Ovary (tissue), 3 donors: Measurements from ENCODE around the gene NIPA2.

Source experiments
- POLR2A ChIP-seq: fragments of 450-650 bp; IDR thresholded peaks from one replicate; pipeline ENCODE4 v1.6.1; 2017; ENCODE audit warnings: antibody characterized with exemption, mild to moderate bottlenecking, moderate library complexity
- TF ChIP-seq, protein P1 (sequence below), 3 donors: fragments of 450-650 bp in 2 of 3; fragments of 200-600 bp in 1 of 3; IDR thresholded peaks; one replicate each; pipeline versions ENCODE4 v1.5.1 to v1.8.0; 2016 to 2022; ENCODE audit warnings: antibody characterized with exemption in 3 of 3, mild to moderate bottlenecking in 1 of 3
- donor health status: DM: no; HTN: no; CAD: no.

- TF ChIP-seq, protein P1, sequence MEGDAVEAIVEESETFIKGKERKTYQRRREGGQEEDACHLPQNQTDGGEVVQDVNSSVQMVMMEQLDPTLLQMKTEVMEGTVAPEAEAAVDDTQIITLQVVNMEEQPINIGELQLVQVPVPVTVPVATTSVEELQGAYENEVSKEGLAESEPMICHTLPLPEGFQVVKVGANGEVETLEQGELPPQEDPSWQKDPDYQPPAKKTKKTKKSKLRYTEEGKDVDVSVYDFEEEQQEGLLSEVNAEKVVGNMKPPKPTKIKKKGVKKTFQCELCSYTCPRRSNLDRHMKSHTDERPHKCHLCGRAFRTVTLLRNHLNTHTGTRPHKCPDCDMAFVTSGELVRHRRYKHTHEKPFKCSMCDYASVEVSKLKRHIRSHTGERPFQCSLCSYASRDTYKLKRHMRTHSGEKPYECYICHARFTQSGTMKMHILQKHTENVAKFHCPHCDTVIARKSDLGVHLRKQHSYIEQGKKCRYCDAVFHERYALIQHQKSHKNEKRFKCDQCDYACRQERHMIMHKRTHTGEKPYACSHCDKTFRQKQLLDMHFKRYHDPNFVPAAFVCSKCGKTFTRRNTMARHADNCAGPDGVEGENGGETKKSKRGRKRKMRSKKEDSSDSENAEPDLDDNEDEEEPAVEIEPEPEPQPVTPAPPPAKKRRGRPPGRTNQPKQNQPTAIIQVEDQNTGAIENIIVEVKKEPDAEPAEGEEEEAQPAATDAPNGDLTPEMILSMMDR (IDR thresholded peaks at IDR 0.05): no peak
- no peak for TF ChIP-seq POLR2A
Observed at GRCh38 chr15:22851513-22851912, 13.0 kb downstream of the NIPA2 start.
